ENCODE data around the gene TSHZ2. TPM values are rescaled to one million over a fixed set of nuclear protein-coding genes. Genes with fewer than 3 reads are reported as not detected.

The TSHZ2 gene
- total RNA-seq, 1 experiment from 2014 or later = 0.07 TPM

GRCh38 chr20:53129563-53129962, 157.4 kb downstream of the TSHZ2 start:
- H3K9me3 Mint-ChIP-seq = no peaks in the 10 kb centered on the region
- H3K23me2 ChIP-seq (ENCODE audit: insufficient read length, low read depth, low read length, poor library complexity, severe bottlenecking) = no peaks in the 10 kb centered on the region
- no peak overlapping the region for H2AFZ ChIP-seq (ENCODE audit: low read length)
- H3K18ac ChIP-seq (ENCODE audit: insufficient read length, low read depth, low read length) = no peak overlapping the region
- peaks cover 2% of the 10 kb centered on the region; the same call in 1 of the 2 replicates for H3K4me1 ChIP-seq (ENCODE audit: insufficient read depth, low read length)
- no peak overlapping the region for H2BK15ac ChIP-seq (ENCODE audit: low read depth, low read length)
- H4K5ac ChIP-seq (ENCODE audit: insufficient read length, low read depth, low read length) = no peak overlapping the region
- H3K9ac ChIP-seq (ENCODE audit: extremely low read depth, insufficient read length, low read length) = no peak overlapping the region
- H2BK20ac ChIP-seq (ENCODE audit: low read depth, low read length, poor library complexity, severe bottlenecking) = no peak overlapping the region
- no peak for DNase-seq
- TF ChIP-seq, protein P1, sequence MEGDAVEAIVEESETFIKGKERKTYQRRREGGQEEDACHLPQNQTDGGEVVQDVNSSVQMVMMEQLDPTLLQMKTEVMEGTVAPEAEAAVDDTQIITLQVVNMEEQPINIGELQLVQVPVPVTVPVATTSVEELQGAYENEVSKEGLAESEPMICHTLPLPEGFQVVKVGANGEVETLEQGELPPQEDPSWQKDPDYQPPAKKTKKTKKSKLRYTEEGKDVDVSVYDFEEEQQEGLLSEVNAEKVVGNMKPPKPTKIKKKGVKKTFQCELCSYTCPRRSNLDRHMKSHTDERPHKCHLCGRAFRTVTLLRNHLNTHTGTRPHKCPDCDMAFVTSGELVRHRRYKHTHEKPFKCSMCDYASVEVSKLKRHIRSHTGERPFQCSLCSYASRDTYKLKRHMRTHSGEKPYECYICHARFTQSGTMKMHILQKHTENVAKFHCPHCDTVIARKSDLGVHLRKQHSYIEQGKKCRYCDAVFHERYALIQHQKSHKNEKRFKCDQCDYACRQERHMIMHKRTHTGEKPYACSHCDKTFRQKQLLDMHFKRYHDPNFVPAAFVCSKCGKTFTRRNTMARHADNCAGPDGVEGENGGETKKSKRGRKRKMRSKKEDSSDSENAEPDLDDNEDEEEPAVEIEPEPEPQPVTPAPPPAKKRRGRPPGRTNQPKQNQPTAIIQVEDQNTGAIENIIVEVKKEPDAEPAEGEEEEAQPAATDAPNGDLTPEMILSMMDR (conservative IDR thresholded peaks at IDR 0.05) = no peak
- H4K91ac ChIP-seq (ENCODE audit: insufficient read length, low read depth, low read length) = no peak overlapping the region
- H2BK12ac ChIP-seq (ENCODE audit: insufficient read length, low read depth, low read length) = no peak overlapping the region
- H3K4ac ChIP-seq (ENCODE audit: low read depth, low read length) = no peak overlapping the region
- H3K4me1 Mint-ChIP-seq = peaks cover 33 to 35% of the 10 kb centered on the region in 2 experiments
- no peak overlapping the region for H3K27ac ChIP-seq (ENCODE audit: insufficient read length, low read depth, low read length)
- no peaks in the 10 kb centered on the region for H3K79me2 ChIP-seq (ENCODE audit: insufficient read depth, low read length)
- WGBS (ENCODE audit: extremely low coverage, insufficient read length, low lambda C conversion rate) = no CpG with 5 or more reads among the region's 9 CpGs
- H2AK5ac ChIP-seq (ENCODE audit: insufficient read length, low read length) = no peak overlapping the region
- 0 out of 7 replicates have a peak overlapping the region, but pooled peaks of 1 of the 3 experiments have one; percentile 37 for H3K27ac Mint-ChIP-seq
- no peaks in the 10 kb centered on the region for H3K9me3 ChIP-seq (ENCODE audit: control insufficient read depth, low read depth, low read length)
- H3K27me3 ChIP-seq (ENCODE audit: insufficient read depth, low read length) = no peaks in the 10 kb centered on the region
- no peak overlapping the region for H3K56ac ChIP-seq (ENCODE audit: insufficient read length, low read depth, low read length)
- H2BK120ac ChIP-seq (ENCODE audit: low read depth, low read length, poor library complexity, severe bottlenecking) = no peak overlapping the region
- H3K4me2 ChIP-seq (ENCODE audit: insufficient read depth, insufficient read length, low read length) = no peak overlapping the region
- H4K8ac ChIP-seq (replicated peaks; ENCODE audit: insufficient read length, low read depth, low read length) = no peak overlapping the region
- H3T11ph ChIP-seq (ENCODE audit: low read length) = no peak overlapping the region
- no peaks in the 10 kb centered on the region for H3K79me1 ChIP-seq (ENCODE audit: insufficient read depth, low read depth, low read length, poor library complexity, severe bottlenecking)
- H3K14ac ChIP-seq (ENCODE audit: insufficient read depth, low read length) = no peak overlapping the region
- no peaks in the 10 kb centered on the region for H3K36me3 Mint-ChIP-seq (ENCODE audit: insufficient read depth in 1 of 3, low read depth in 3 of 3)
- no peaks in the 10 kb centered on the region for H3K27me3 Mint-ChIP-seq (ENCODE audit: low read depth)
- no peak overlapping the region for H2BK5ac ChIP-seq (ENCODE audit: insufficient read length, low read length)
- H4K20me1 ChIP-seq (ENCODE audit: control insufficient read depth, insufficient read depth, insufficient read length) = no peaks in the 10 kb centered on the region
- H3K4me3 Mint-ChIP-seq = no peak overlapping the region
- no peak overlapping the region for H3K23ac ChIP-seq (ENCODE audit: insufficient read length, low read depth, low read length)

All from H9 (cell line).